Activated B cell treated with CpG ODN at 0.5 μM for 24 hours (primary cell): ENCODE measurements around the gene GIT2. TPM values are rescaled to one million over a fixed set of nuclear protein-coding genes. Genes with fewer than 3 reads are reported as not detected.

ENCODE experiments used
- ATAC-seq: fragments of 200-7000 bp; cut with Tn5 transposase; one replicate; pipeline ENCODE4 v1.10.0; 2021; ENCODE audit warnings: low read depth, mild to moderate bottlenecking, moderate library complexity
- CTCF ChIA-PET: fragments of 350-600 bp; sonication (Branson Sonifier 250); formaldehyde crosslinking; loops from one replicate; lab custom pipeline; 2021; ENCODE audit warnings: antibody characterized with exemption; lab: Charles Lee
- POLR2A ChIA-PET: fragments of 350-600 bp; sonication (Branson Sonifier 250); formaldehyde crosslinking; loops from one replicate; lab custom pipeline; 2021; ENCODE audit warnings: antibody characterized with exemption; lab: Charles Lee
- DNase-seq: peaks from one replicate; pipeline ENCODE4 v3.0.0; 2022
- H3K27ac Mint-ChIP-seq: one replicate; pipeline ENCODE4 v1.8.0; 2020; ENCODE audit warnings: mixed read lengths
- H3K27me3 Mint-ChIP-seq: one replicate; pipeline ENCODE4 v1.8.0; 2021; ENCODE audit warnings: mixed read lengths
- H3K36me3 Mint-ChIP-seq: one replicate; pipeline ENCODE4 v1.8.0; 2021; ENCODE audit warnings: low read depth, mixed read lengths
- H3K4me1 Mint-ChIP-seq: one replicate; pipeline ENCODE4 v1.8.0; 2021; ENCODE audit warnings: mixed read lengths
- H3K4me3 Mint-ChIP-seq: one replicate; pipeline ENCODE4 v1.8.0; 2020; ENCODE audit warnings: mild to moderate bottlenecking, mixed read lengths
- H3K9me3 Mint-ChIP-seq: one replicate; pipeline ENCODE4 v1.8.0; 2020; ENCODE audit warnings: mixed read lengths
- intact Hi-C: fragments of 100-400 bp; cut with micrococcal nuclease; formaldehyde crosslinking; loops from one replicate; pipeline ENCODE4 v1.15.1; 2024
- total RNA-seq: library from RNA; stranded (reverse); gene quantifications from 2 replicates; pipeline ENCODE4 v1.2.3, GENCODE V29; 2022
- TF ChIP-seq, protein P1 (sequence below): fragments of 200-600 bp; IDR thresholded peaks from one replicate; pipeline ENCODE4 v1.8.0; 2022; ENCODE audit warnings: antibody characterized with exemption, mild to moderate bottlenecking

Gene GIT2
- total RNA-seq, 1 donor from 2014 or later, result 107 TPM

DNA sequence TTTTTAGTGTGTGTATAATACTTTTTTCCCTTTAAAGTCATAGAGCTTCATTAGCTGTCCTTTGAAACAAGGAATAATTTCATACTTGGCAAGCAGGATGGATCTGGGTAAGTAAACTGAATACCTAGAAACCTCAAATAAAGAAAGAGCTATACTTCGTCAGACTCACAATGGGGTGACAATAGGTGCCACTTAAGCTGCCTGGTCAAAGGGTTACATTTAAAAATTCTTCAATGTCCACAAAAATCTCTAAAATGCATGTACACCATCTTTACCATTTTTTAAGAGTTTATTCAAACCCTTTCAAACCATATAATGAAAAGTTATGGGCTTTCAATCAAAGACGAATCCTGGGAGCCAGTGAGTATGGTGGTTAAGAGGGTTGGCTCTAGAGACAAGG is 3.1 kb downstream of the GIT2 start:
- ATAC-seq, result no peak
- intact Hi-C loops, result loop anchor here (10.0 kb wide), 1 partner anchor 1412 kb away; the partner anchor contains the start of gene SH2B3
- no peaks in the 10 kb centered on the region for H3K9me3 Mint-ChIP-seq
- TF ChIP-seq, protein P1, sequence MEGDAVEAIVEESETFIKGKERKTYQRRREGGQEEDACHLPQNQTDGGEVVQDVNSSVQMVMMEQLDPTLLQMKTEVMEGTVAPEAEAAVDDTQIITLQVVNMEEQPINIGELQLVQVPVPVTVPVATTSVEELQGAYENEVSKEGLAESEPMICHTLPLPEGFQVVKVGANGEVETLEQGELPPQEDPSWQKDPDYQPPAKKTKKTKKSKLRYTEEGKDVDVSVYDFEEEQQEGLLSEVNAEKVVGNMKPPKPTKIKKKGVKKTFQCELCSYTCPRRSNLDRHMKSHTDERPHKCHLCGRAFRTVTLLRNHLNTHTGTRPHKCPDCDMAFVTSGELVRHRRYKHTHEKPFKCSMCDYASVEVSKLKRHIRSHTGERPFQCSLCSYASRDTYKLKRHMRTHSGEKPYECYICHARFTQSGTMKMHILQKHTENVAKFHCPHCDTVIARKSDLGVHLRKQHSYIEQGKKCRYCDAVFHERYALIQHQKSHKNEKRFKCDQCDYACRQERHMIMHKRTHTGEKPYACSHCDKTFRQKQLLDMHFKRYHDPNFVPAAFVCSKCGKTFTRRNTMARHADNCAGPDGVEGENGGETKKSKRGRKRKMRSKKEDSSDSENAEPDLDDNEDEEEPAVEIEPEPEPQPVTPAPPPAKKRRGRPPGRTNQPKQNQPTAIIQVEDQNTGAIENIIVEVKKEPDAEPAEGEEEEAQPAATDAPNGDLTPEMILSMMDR, result no peak
- peaks cover 43% of the 10 kb centered on the region for H3K36me3 Mint-ChIP-seq
- no peaks in the 10 kb centered on the region for H3K27me3 Mint-ChIP-seq
- peaks cover 69% of the 10 kb centered on the region for H3K4me1 Mint-ChIP-seq
- ChIA-PET POLR2A (interaction anchor here (0.5 to 13.7 kb wide), 3 partner anchors 20 to 438 kb away, joined by 4 to 251 read pairs (median 4); no protein-coding TSS in a partner anchor), CTCF (interaction anchor here (1.1 to 1.2 kb wide), 2 partner anchors 22 to 45 kb away, joined by 3 read pairs; no protein-coding TSS in a partner anchor)
- H3K4me3 Mint-ChIP-seq, result no peak overlapping the region
- DNase-seq, result no peak
- H3K27ac Mint-ChIP-seq, result peak overlapping the region; percentile 54

DNA sequence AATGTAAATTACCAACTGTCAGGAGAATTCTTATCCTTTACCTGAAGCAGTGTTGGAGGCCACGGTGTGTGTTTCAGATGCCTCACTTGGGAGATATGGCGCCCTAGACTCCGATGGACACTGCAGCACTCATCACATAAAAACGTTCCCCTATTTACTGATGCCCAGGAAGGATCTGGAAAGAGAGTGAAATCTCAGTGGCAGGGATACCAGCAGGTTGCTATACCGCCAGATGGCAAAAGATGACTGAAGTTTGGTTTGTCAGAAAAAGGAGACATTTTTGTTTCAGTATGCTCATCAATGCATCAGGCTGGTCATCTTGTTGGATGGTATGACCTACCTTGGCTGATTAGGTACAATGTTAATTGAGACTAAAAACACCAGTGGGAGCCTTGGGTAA is 4.6 kb downstream of the GIT2 start:
- no peak for DNase-seq
- Mint-ChIP-seq H3K9me3 (no peaks in the 10 kb centered on the region), H3K4me1 (peaks cover 57% of the 10 kb centered on the region), H3K27me3 (no peaks in the 10 kb centered on the region), H3K27ac (peak overlapping the region; percentile 71), H3K36me3 (peaks cover 50% of the 10 kb centered on the region), H3K4me3 (no peak overlapping the region)
- ChIA-PET POLR2A (interaction anchor here (0.7 to 13.7 kb wide), 2 partner anchors 11 to 21 kb away, joined by 6 to 251 read pairs; no protein-coding TSS in a partner anchor), CTCF (interaction anchor here (0.6 kb wide), 1 partner anchor 33 kb away, joined by 4 read pairs; no protein-coding TSS in a partner anchor)
- intact Hi-C loops, result loop anchor here (10.0 kb wide), 1 partner anchor 1413 kb away; the partner anchor contains the start of gene SH2B3
- TF ChIP-seq, protein P1, result no peak
- no peak for ATAC-seq

DNA sequence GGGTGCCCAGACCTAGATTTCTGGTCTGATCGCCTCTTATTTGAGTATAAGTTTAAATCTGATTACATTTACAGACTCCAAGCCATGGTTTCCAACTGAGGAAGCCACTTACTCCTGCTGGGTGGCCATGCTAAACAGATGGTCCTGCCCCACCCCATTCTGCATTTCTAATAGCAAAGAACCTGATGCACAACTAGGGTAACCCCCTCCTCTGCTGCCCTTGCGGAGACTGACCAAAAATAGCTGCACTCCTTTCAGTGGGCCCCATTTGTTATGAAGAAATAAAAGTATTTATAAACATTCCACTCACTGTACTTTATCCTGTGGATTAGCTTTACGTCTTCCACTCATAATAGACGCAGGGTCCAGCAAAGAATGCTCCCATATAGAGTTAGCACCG is 6.8 kb downstream of the GIT2 start:
- DNase-seq (no peak), ATAC-seq (no peak)
- ChIA-PET CTCF (no interaction called here), POLR2A (interaction anchor here (0.6 to 1.3 kb wide), 3 partner anchors 11 to 442 kb away, joined by 3 to 4 read pairs (median 4); partner anchors contain the start of gene ANKRD13A)
- H3K9me3 Mint-ChIP-seq, result no peaks in the 10 kb centered on the region
- peaks cover 59% of the 10 kb centered on the region for H3K36me3 Mint-ChIP-seq
- H3K27me3 Mint-ChIP-seq, result no peaks in the 10 kb centered on the region
- intact Hi-C loops, result no loop called here
- H3K27ac Mint-ChIP-seq, result peak overlapping the region; percentile 14
- peaks cover 40% of the 10 kb centered on the region for H3K4me1 Mint-ChIP-seq
- TF ChIP-seq, protein P1, result no peak
- no peak overlapping the region for H3K4me3 Mint-ChIP-seq

DNA sequence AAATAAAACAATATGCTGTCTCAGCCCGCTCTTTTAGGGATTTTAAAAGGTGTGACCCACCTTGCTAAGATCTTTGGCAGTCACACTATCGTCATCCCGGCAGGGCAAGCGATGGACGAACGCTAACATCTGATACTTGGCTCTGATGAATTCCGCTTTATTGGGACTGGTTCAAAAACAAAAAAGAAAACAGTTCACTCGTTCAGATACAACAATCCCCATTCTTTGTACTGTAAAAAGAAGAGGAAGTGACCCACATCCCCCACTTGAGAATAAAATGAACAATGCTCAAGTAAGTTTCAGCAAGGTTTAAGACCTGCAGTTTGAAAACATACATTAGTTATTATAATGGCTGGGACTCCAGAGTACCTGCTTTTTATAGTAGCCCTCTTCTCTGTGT is 7.3 kb downstream of the GIT2 start:
- intact Hi-C loops, result no loop called here
- CTCF ChIA-PET, result no interaction called here
- Mint-ChIP-seq H3K9me3 (no peaks in the 10 kb centered on the region), H3K4me3 (no peak overlapping the region), H3K4me1 (peaks cover 35% of the 10 kb centered on the region), H3K27ac (no peak overlapping the region), H3K36me3 (peaks cover 62% of the 10 kb centered on the region), H3K27me3 (no peaks in the 10 kb centered on the region)
- DNase-seq (no peak), ATAC-seq (no peak)
- POLR2A ChIA-PET, result interaction anchor here (1.3 kb wide), 1 partner anchor 11 kb away, joined by 3 read pairs; the partner anchor contains the start of gene ANKRD13A
- TF ChIP-seq, protein P1, result no peak

DNA sequence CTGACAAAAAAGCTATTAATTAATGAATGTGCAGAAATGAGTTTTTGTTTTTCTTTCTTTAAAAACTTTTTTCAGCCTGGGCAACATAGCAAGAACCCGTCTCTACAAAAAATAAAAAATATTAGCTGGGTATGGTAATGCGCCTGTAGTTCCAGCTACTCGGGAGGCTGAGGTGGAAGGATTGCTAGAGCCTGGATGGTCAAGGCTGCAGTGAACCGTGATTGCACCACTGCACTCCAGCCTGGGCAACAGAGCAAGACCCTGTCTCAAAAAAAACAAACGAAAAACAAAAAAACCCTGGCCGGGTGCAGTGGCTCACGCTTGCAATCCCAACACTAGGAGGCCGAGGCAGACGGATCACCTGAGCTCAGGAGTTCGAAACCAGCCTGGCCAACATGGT is 7.9 kb downstream of the GIT2 start:
- Mint-ChIP-seq H3K27ac (no peak overlapping the region), H3K4me1 (peaks cover 29% of the 10 kb centered on the region), H3K36me3 (peaks cover 67% of the 10 kb centered on the region), H3K27me3 (no peaks in the 10 kb centered on the region), H3K9me3 (no peaks in the 10 kb centered on the region), H3K4me3 (no peak overlapping the region)
- ChIA-PET CTCF (no interaction called here), POLR2A (interaction anchor here (1.0 kb wide), 1 partner anchor 12 kb away, joined by 3 read pairs; no protein-coding TSS in a partner anchor)
- intact Hi-C loops, result no loop called here
- TF ChIP-seq, protein P1, result no peak
- DNase-seq, result no peak
- ATAC-seq, result no peak
